GM10266 (cell line): Measurements from ENCODE around the gene MYH7.
"Not testable (repeated sequence)": the region's sequence is repeated elsewhere in the genome, so short reads cannot be mapped to it uniquely, and the experiment has no call there.

ENCODE experiments used
- DNase-seq: peaks from one replicate; pipeline ENCODE4 v3.0.0; 2012; ENCODE audit errors: extremely low spot score
- CTCF ChIP-seq: IDR thresholded peaks from 2 replicates; pipeline ENCODE4 v1.5.1; 2012; ENCODE audit warnings: mild to moderate bottlenecking, low read depth; ENCODE audit not compliant: control insufficient read depth, insufficient read depth; ENCODE audit errors: missing control alignments

Gene MYH7

GRCh38 chr14:23457587-23458445 is 22.4 kb upstream of the MYH7 start:
- no peak for TF ChIP-seq CTCF
- no peak for DNase-seq

GRCh38 chr14:23456883-23457586 is 21.6 kb upstream of the MYH7 start:
- not testable (repeated sequence) for DNase-seq

- no peak for DNase-seq
- no peak for TF ChIP-seq CTCF
Observed at GRCh38 chr14:23454445-23454856, 19.0 kb upstream of the MYH7 start.

- TF ChIP-seq CTCF, result no peak
- DNase-seq, result no peak
Observed at GRCh38 chr14:23452237-23452636, 16.8 kb upstream of the MYH7 start.

- no peak for TF ChIP-seq CTCF
- DNase-seq, result no peak
Observed at GRCh38 chr14:23450379-23450778, 14.9 kb upstream of the MYH7 start.

- no peak for TF ChIP-seq CTCF
- DNase-seq, result no peak
Observed at GRCh38 chr14:23449314-23449713, 13.9 kb upstream of the MYH7 start.

GRCh38 chr14:23447361-23448350 is 12.2 kb upstream of the MYH7 start:
- no peak for TF ChIP-seq CTCF
- no peak for DNase-seq
